ENCODE data around the gene NUDC. TPM values are rescaled to one million over a fixed set of nuclear protein-coding genes. Genes with fewer than 3 reads are reported as not detected.

Gene NUDC
- polyA plus RNA-seq, 1 experiment: 40.7 TPM

DNA sequence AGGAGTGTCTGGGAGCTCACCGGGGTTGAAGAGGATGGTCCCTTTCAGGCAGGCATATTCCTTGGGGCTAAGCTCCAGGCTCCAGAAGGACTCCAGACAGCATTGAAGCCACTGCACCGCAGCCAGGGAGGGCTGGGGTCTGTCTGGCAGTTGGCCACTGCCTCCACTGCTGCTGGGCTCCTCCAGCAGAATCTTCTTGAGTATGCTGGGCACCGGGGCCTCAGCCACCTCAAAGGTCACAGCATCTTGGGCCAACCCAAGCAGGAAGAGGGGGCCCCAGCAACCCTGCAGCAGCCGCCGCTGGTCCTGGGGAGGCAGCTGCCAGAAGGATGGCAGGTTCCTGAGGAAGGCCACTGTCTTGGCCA lies 8.2 kb upstream of the NUDC start:
- Histone ChIP-seq H3K4me3 (ENCODE audit: low read depth, low read length) (no peak overlapping the region), H3K27me3 (ENCODE audit: control insufficient read depth, insufficient read depth, low read length) (peaks cover 2% of the 10 kb centered on the region), H3K36me3 (ENCODE audit: control insufficient read depth, insufficient read depth, low read length) (no peaks in the 10 kb centered on the region)
- no peak for DNase-seq (ENCODE audit: low read depth)
- CTCF ChIA-PET: interaction anchor here (0.8 to 1.0 kb wide), 2 partner anchors 26 to 31 kb away, joined by 3 read pairs; no protein-coding TSS in a partner anchor
- TF ChIP-seq, protein P1, sequence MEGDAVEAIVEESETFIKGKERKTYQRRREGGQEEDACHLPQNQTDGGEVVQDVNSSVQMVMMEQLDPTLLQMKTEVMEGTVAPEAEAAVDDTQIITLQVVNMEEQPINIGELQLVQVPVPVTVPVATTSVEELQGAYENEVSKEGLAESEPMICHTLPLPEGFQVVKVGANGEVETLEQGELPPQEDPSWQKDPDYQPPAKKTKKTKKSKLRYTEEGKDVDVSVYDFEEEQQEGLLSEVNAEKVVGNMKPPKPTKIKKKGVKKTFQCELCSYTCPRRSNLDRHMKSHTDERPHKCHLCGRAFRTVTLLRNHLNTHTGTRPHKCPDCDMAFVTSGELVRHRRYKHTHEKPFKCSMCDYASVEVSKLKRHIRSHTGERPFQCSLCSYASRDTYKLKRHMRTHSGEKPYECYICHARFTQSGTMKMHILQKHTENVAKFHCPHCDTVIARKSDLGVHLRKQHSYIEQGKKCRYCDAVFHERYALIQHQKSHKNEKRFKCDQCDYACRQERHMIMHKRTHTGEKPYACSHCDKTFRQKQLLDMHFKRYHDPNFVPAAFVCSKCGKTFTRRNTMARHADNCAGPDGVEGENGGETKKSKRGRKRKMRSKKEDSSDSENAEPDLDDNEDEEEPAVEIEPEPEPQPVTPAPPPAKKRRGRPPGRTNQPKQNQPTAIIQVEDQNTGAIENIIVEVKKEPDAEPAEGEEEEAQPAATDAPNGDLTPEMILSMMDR (IDR thresholded peaks at IDR 0.05; ENCODE audit: insufficient read depth, low read depth, low read length): no peak
- POLR2A ChIA-PET: no interaction called here

DNA sequence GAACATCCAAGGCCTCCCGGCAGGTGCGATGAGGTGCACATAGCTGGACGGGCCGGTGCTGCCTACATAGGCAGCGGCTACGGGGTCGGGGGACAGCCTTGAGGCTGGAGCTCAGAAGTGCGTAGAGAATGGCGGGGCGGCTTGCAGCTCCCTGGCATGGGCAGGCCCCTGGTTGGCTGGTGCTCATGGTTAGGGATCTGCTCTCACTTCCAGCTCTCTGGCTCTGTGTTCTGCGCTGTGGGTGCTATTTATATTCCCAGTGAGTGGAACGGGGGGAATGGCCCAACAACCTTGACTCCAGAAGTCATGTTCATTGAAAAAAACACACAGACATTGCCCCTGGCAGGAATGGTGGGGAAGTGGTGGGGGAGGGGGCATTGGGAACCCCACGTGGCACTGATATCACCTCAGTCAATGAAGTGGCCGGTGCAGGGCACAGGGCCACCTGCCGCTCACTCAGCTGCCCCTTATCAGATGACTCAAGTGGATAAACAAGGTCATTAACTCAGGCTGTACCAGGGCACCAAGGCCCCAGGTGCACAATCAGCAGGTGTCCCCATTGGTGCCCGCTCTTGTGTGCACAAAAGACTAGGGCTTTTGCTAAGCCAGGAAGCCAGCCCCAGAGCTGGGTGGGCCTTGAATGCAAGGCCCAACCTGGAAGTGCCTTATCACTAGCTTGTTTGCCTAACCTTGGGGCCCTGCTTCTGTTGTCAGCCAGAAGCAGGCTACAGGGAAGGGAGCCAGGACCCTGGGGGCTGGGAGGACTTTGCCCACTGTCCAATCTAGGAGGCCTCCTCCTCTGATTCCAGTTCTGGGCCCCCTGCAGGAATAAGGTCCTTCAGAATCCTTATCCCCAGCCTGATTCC lies 7.6 kb upstream of the NUDC start, which contains the start of gene NR0B2:
Gene NR0B2, minus strand, starts transcription at position 222 of the 866 bp plus-strand sequence. Its CDS starts 35 bp downstream, at position 187.
- H3K36me3 ChIP-seq (ENCODE audit: control insufficient read depth, insufficient read depth, low read length): no peaks in the 10 kb centered on the region
- TF ChIP-seq, protein P1 (IDR thresholded peaks at IDR 0.05; ENCODE audit: insufficient read depth, low read depth, low read length): no peak
- ChIA-PET CTCF (interaction anchor here (1.0 kb wide), 1 partner anchor 27 kb away, joined by 3 read pairs; no protein-coding TSS in a partner anchor), POLR2A (interaction anchor here (0.7 kb wide), 1 partner anchor 34 kb away, joined by 5 read pairs; no protein-coding TSS in a partner anchor)
- peaks cover 2% of the 10 kb centered on the region for H3K27me3 ChIP-seq (ENCODE audit: control insufficient read depth, insufficient read depth, low read length)
- no peak for DNase-seq (ENCODE audit: low read depth)
- no peak within 1 kb of the TSS for H3K4me3 ChIP-seq (ENCODE audit: low read depth, low read length)

DNA sequence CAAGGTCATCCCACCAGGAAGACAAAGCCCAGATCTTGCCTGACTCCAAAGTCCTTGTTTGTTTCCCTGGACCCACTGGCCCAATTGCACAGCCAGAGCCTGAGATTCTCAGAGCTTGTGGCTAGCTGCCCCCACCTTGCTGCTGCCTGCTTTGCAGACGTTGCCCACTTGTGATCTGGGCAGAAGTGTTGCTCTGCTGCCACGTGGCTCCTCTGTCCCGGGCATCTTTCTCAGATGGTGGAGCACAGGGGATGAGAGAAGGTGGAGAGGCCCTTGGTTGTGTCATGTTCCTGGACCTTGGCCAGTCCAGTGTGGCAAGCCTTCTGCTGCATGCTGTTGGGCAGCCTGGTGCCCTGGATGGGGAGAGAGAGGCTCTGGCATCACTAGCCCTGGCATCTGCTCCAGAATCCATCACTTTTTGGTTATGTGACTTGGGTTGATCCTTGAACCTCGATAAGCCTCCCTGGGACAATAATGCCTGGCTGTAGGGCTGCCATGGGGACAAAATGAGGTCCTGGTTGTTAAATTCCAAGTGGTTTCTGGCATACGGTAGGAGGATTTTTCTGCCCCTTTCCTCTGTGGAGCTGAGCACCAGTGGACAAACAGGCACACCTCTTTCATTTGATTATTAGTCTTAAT lies 6.2 kb upstream of the NUDC start:
- ChIA-PET POLR2A (no interaction called here), CTCF (no interaction called here)
- no peak for DNase-seq (ENCODE audit: low read depth)
- Histone ChIP-seq H3K4me3 (ENCODE audit: low read depth, low read length) (no peak overlapping the region), H3K27me3 (ENCODE audit: control insufficient read depth, insufficient read depth, low read length) (peaks cover 2% of the 10 kb centered on the region), H3K36me3 (ENCODE audit: control insufficient read depth, insufficient read depth, low read length) (no peaks in the 10 kb centered on the region)
- TF ChIP-seq, protein P1 (IDR thresholded peaks at IDR 0.05; ENCODE audit: insufficient read depth, low read depth, low read length): no peak

DNA sequence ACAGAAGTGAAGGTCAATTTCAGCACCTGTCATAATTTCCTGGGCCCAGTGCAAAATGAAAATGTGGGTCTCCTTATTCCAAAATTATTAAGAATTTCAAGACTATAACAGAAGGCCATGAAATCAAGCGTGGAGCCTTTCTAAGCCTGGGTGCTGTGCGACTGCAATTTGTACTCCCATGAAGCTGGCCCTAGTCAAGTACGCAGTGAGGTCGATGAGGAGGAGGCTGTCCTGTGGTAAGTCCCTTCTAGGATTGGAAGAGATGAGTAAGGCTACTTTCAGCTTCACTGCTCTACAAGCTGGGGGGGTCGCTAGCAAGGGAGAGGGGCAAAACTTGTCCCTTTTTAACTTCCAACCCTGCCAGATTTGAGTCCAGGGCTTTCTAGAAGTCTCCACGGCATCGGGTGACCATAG lies 410 bp upstream of the NUDC start:
- POLR2A ChIA-PET: interaction anchor here (1.0 kb wide), 1 partner anchor 21 kb away, joined by 3 read pairs; the partner anchor contains the start of gene GPATCH3
- TF ChIP-seq, protein P1 (IDR thresholded peaks at IDR 0.05; ENCODE audit: insufficient read depth, low read depth, low read length): no peak
- DNase-seq (ENCODE audit: low read depth): no peak
- H3K36me3 ChIP-seq (ENCODE audit: control insufficient read depth, insufficient read depth, low read length): peaks cover 2% of the 10 kb centered on the region; the same call in 1 of the 2 replicates
- peak overlapping the region; percentile 100 for H3K4me3 ChIP-seq (ENCODE audit: low read depth, low read length)
- no peaks in the 10 kb centered on the region for H3K27me3 ChIP-seq (ENCODE audit: control insufficient read depth, insufficient read depth, low read length)
- CTCF ChIA-PET: no interaction called here

DNA sequence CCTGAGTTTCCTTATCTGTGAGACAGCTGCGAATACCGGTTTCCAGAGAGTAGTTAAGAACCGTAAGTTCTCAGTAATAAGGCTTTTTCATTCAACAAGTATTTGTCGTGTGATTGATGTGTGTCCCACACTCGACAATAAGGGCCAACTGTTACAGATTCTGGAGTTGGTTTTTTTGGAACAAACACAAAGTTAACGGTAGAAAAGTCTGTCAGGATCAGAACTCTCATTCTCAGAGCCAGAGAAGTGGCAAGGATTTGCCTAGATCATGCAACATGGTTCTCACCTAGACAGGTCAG lies 837 bp downstream of the NUDC start:
- ChIA-PET POLR2A (no interaction called here), CTCF (no interaction called here)
- no peaks in the 10 kb centered on the region for H3K27me3 ChIP-seq (ENCODE audit: control insufficient read depth, insufficient read depth, low read length)
- no peak for DNase-seq (ENCODE audit: low read depth)
- H3K36me3 ChIP-seq (ENCODE audit: control insufficient read depth, insufficient read depth, low read length): peaks cover 4% of the 10 kb centered on the region
- TF ChIP-seq, protein P1 (IDR thresholded peaks at IDR 0.05; ENCODE audit: insufficient read depth, low read depth, low read length): no peak
- H3K4me3 ChIP-seq (ENCODE audit: low read depth, low read length): peak overlapping the region; percentile 100
